ENCODE results near the gene RNF207. TPM values are rescaled to one million over a fixed set of nuclear protein-coding genes. Genes with fewer than 3 reads are reported as not detected.

The RNF207 gene
- total RNA-seq, 1 experiment from 2014 or later: 6.4 TPM

- POLR2A ChIA-PET (ENCODE audit: low non-redundant PET): interaction anchor here (0.5 kb wide), 1 partner anchor 31 kb away, joined by 3 read pairs; no protein-coding TSS in a partner anchor
- no peak for DNase-seq (ENCODE audit: low spot score)
- TF ChIP-seq CTCF (conservative IDR thresholded peaks at IDR 0.05; ENCODE audit: low read depth, low read length): no peak
- no peak for TF ChIP-seq EZH2 (IDR thresholded peaks at IDR 0.05; ENCODE audit: borderline replicate concordance, low read depth, low read length, poor library complexity, severe bottlenecking)
- Histone ChIP-seq H3K4me1 (ENCODE audit: insufficient read depth, low read length, poor library complexity, severe bottlenecking) (peaks cover 11% of the 10 kb centered on the region), H3K9me3 (ENCODE audit: low read depth, low read length, poor library complexity, severe bottlenecking) (no peaks in the 10 kb centered on the region), H3K4me3 (ENCODE audit: low read depth, low read length, poor library complexity, severe bottlenecking) (peak overlapping the region; percentile 93), H3K27me3 (replicated peaks; ENCODE audit: insufficient read depth, low read depth, low read length, poor library complexity) (no peaks in the 10 kb centered on the region), H3K36me3 (ENCODE audit: insufficient read depth, low read length, poor library complexity, severe bottlenecking) (peaks cover 25% of the 10 kb centered on the region), H3K27ac (ENCODE audit: low read depth, low read length, poor library complexity, severe bottlenecking) (peak overlapping the region; percentile 97)
- no TSS peak for BruUV-seq (replicated peaks)
- intact Hi-C loops (cut with micrococcal nuclease; ENCODE audit: unreplicated experiment): no loop called here
- CTCF ChIA-PET: no interaction called here
Observed at GRCh38 chr1:6200188-6200809, 5.6 kb upstream of the RNF207 start.

GRCh38 chr1:6202256-6202655, 3.7 kb upstream of the RNF207 start:
- H3K9me3 ChIP-seq (ENCODE audit: low read depth, low read length, poor library complexity, severe bottlenecking): no peaks in the 10 kb centered on the region
- intact Hi-C loops (cut with micrococcal nuclease; ENCODE audit: unreplicated experiment): no loop called here
- H3K27me3 ChIP-seq (replicated peaks; ENCODE audit: insufficient read depth, low read depth, low read length, poor library complexity): no peaks in the 10 kb centered on the region
- DNase-seq (ENCODE audit: low spot score): no peak
- no peak for TF ChIP-seq EZH2 (IDR thresholded peaks at IDR 0.05; ENCODE audit: borderline replicate concordance, low read depth, low read length, poor library complexity, severe bottlenecking)
- TF ChIP-seq CTCF (conservative IDR thresholded peaks at IDR 0.05; ENCODE audit: low read depth, low read length): no peak
- H3K27ac ChIP-seq (ENCODE audit: low read depth, low read length, poor library complexity, severe bottlenecking): no peak overlapping the region
- H3K4me1 ChIP-seq (ENCODE audit: insufficient read depth, low read length, poor library complexity, severe bottlenecking): peaks cover 18% of the 10 kb centered on the region
- H3K4me3 ChIP-seq (ENCODE audit: low read depth, low read length, poor library complexity, severe bottlenecking): no peak overlapping the region
- POLR2A ChIA-PET (ENCODE audit: low non-redundant PET): no interaction called here
- peaks cover 5% of the 10 kb centered on the region for H3K36me3 ChIP-seq (ENCODE audit: insufficient read depth, low read length, poor library complexity, severe bottlenecking)
- no TSS peak for BruUV-seq (replicated peaks)
- CTCF ChIA-PET: interaction anchor here (1.2 kb wide), 1 partner anchor 15 kb away, joined by 8 read pairs; no protein-coding TSS in a partner anchor

DNA sequence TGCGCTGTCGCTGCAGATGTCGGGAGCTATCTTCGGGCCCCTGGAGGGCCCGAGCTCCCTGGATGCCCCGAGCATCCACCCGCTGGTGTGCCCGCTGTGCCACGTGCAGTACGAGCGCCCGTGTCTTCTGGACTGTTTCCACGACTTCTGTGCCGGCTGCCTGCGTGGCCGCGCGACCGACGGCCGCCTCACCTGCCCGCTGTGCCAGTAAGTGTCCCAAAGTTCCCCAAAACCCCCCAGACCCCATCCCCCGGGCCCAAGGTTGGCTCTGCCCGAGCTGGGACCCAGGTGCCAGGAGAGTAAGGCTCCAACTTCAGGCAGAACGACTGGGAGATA, 569 bp downstream of the RNF207 start:
- POLR2A ChIA-PET (ENCODE audit: low non-redundant PET): interaction anchor here (0.5 kb wide), 1 partner anchor 8 kb away, joined by 9 read pairs; no protein-coding TSS in a partner anchor
- no TSS peak for BruUV-seq (replicated peaks)
- Histone ChIP-seq H3K4me3 (ENCODE audit: low read depth, low read length, poor library complexity, severe bottlenecking) (peak overlapping the region; percentile 44), H3K9me3 (ENCODE audit: low read depth, low read length, poor library complexity, severe bottlenecking) (no peaks in the 10 kb centered on the region), H3K36me3 (ENCODE audit: insufficient read depth, low read length, poor library complexity, severe bottlenecking) (no peaks in the 10 kb centered on the region), H3K27ac (ENCODE audit: low read depth, low read length, poor library complexity, severe bottlenecking) (no peak overlapping the region), H3K27me3 (replicated peaks; ENCODE audit: insufficient read depth, low read depth, low read length, poor library complexity) (no peaks in the 10 kb centered on the region), H3K4me1 (ENCODE audit: insufficient read depth, low read length, poor library complexity, severe bottlenecking) (peaks cover 21% of the 10 kb centered on the region)
- intact Hi-C loops (cut with micrococcal nuclease; ENCODE audit: unreplicated experiment): no loop called here
- DNase-seq (ENCODE audit: low spot score): no peak
- CTCF ChIA-PET: interaction anchor here (0.6 to 1.3 kb wide), 4 partner anchors 21 to 672 kb away, joined by 3 to 7 read pairs (median 4); no protein-coding TSS in a partner anchor
- no peak for TF ChIP-seq EZH2 (IDR thresholded peaks at IDR 0.05; ENCODE audit: borderline replicate concordance, low read depth, low read length, poor library complexity, severe bottlenecking)
- no peak for TF ChIP-seq CTCF (conservative IDR thresholded peaks at IDR 0.05; ENCODE audit: low read depth, low read length)
